Measurements from ENCODE around the gene MTREX.

The MTREX gene

DNA sequence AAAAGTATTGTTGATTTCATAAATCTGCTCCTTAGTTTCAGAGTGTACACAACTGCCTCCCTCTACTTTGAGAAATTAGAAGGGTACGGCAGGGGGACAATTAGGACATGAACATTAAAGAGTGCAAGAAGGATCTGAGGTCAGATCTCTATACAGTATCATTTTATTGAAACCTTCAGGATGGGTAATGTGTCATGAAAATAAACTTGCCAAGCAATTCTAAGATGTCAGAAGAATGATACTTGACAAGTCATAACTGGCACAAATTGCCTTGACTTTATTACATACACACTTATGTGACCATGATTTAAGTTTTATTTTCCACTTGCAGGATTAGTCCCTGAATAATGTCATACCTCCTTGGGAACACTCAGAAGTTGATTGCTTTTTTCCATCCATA is 134.2 kb downstream of the MTREX start:
- no peak for TF ChIP-seq TEAD4 (IDR thresholded peaks at IDR 0.05)
- TF ChIP-seq NFIC (IDR thresholded peaks at IDR 0.05) = no peak
- TF ChIP-seq CREB1 (IDR thresholded peaks at IDR 0.05; ENCODE audit: low read depth) = no peak
- TF ChIP-seq EP300 (IDR thresholded peaks at IDR 0.05; ENCODE audit: borderline replicate concordance) = no peak
- no peak for TF ChIP-seq TAF1 (IDR thresholded peaks at IDR 0.05; ENCODE audit: low read depth)
- no peak for TF ChIP-seq CEBPB (IDR thresholded peaks at IDR 0.05)
- TF ChIP-seq ZBTB7A (IDR thresholded peaks at IDR 0.05; ENCODE audit: low read depth) = no peak
- no peak for TF ChIP-seq TCF12 (IDR thresholded peaks at IDR 0.05; ENCODE audit: low read depth)
- no peak for TF ChIP-seq YY1 (IDR thresholded peaks at IDR 0.05; ENCODE audit: low read depth)
- no peak for TF ChIP-seq FOXM1 (IDR thresholded peaks at IDR 0.05; ENCODE audit: borderline replicate concordance, low read depth)
- TF ChIP-seq, protein P1, sequence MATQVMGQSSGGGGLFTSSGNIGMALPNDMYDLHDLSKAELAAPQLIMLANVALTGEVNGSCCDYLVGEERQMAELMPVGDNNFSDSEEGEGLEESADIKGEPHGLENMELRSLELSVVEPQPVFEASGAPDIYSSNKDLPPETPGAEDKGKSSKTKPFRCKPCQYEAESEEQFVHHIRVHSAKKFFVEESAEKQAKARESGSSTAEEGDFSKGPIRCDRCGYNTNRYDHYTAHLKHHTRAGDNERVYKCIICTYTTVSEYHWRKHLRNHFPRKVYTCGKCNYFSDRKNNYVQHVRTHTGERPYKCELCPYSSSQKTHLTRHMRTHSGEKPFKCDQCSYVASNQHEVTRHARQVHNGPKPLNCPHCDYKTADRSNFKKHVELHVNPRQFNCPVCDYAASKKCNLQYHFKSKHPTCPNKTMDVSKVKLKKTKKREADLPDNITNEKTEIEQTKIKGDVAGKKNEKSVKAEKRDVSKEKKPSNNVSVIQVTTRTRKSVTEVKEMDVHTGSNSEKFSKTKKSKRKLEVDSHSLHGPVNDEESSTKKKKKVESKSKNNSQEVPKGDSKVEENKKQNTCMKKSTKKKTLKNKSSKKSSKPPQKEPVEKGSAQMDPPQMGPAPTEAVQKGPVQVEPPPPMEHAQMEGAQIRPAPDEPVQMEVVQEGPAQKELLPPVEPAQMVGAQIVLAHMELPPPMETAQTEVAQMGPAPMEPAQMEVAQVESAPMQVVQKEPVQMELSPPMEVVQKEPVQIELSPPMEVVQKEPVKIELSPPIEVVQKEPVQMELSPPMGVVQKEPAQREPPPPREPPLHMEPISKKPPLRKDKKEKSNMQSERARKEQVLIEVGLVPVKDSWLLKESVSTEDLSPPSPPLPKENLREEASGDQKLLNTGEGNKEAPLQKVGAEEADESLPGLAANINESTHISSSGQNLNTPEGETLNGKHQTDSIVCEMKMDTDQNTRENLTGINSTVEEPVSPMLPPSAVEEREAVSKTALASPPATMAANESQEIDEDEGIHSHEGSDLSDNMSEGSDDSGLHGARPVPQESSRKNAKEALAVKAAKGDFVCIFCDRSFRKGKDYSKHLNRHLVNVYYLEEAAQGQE (IDR thresholded peaks at IDR 0.05; ENCODE audit: low read depth) = no peak
- no peak for TF ChIP-seq USF1 (IDR thresholded peaks at IDR 0.05)
- no peak for TF ChIP-seq RAD21 (IDR thresholded peaks at IDR 0.05; ENCODE audit: low read depth)
- TF ChIP-seq, protein P2, sequence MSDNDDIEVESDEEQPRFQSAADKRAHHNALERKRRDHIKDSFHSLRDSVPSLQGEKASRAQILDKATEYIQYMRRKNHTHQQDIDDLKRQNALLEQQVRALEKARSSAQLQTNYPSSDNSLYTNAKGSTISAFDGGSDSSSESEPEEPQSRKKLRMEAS (IDR thresholded peaks at IDR 0.05) = no peak
- no peak for TF ChIP-seq EGR1 (IDR thresholded peaks at IDR 0.05)

DNA sequence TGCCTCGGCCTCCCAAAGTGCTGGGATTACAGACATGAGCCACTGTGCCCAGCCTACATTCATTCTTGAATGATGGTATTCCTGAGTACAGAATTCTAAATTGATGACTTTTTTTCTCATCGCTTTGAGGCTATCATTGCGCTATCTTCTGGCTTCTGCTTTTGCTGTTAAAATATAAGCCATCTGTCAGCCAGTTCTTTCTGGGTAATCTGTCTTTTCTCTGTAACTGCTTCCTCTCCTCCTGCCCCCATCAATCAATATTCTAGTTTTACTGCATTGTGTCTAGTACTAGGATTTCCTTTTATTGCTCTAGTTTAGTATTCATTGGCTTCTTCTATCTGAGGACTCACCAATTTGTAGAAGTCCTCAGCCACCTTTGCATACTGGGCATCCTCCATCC is 138.0 kb downstream of the MTREX start:
- TF ChIP-seq ZBTB7A (IDR thresholded peaks at IDR 0.05; ENCODE audit: low read depth) = no peak
- TF ChIP-seq USF1 (IDR thresholded peaks at IDR 0.05) = no peak
- TF ChIP-seq NFIC (IDR thresholded peaks at IDR 0.05) = no peak
- no peak for TF ChIP-seq EGR1 (IDR thresholded peaks at IDR 0.05)
- TF ChIP-seq RAD21 (IDR thresholded peaks at IDR 0.05; ENCODE audit: low read depth) = no peak
- no peak for TF ChIP-seq TAF1 (IDR thresholded peaks at IDR 0.05; ENCODE audit: low read depth)
- no peak for TF ChIP-seq TEAD4 (IDR thresholded peaks at IDR 0.05)
- no peak for TF ChIP-seq CREB1 (IDR thresholded peaks at IDR 0.05; ENCODE audit: low read depth)
- TF ChIP-seq YY1 (IDR thresholded peaks at IDR 0.05; ENCODE audit: low read depth) = no peak
- no peak for TF ChIP-seq TCF12 (IDR thresholded peaks at IDR 0.05; ENCODE audit: low read depth)
- TF ChIP-seq, protein P2 (IDR thresholded peaks at IDR 0.05) = no peak
- TF ChIP-seq, protein P1 (IDR thresholded peaks at IDR 0.05; ENCODE audit: low read depth) = no peak
- TF ChIP-seq CEBPB (IDR thresholded peaks at IDR 0.05) = no peak
- no peak for TF ChIP-seq EP300 (IDR thresholded peaks at IDR 0.05; ENCODE audit: borderline replicate concordance)
- no peak for TF ChIP-seq FOXM1 (IDR thresholded peaks at IDR 0.05; ENCODE audit: borderline replicate concordance, low read depth)

DNA sequence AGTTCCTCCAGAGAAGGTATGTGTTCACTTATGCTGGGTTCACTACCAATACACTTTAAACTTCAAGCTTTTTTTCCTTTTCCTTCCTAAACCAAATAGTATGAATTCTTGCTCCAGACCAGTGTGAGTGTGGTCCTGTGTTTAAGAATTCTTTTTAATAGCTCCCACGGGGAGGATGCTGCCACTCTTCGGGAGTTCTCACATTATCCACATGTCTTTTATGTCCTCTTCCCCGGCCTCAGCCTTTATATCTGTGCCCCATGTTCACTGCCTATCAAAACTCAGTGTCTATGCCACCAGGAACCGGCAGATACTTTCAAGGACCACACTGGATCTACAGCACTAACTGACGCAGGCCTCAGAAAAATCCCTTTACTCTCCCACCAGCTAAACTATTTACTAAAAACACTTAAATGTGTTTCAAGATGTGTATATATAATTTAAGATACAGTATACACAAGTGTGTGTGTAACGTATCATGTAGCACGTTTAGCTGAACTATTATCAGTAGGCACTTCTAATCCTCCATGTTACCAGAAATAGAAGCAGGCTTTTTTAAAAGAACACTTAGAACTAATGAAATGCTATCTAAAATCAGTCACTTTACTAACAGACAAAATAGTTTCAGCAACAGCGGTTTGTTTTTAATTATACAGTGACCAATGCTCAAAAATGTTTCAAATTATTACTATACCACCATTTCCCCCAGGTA is 139.0 kb downstream of the MTREX start:
- no peak for TF ChIP-seq ZBTB7A (IDR thresholded peaks at IDR 0.05; ENCODE audit: low read depth)
- TF ChIP-seq, protein P2 (IDR thresholded peaks at IDR 0.05) = no peak
- no peak for TF ChIP-seq USF1 (IDR thresholded peaks at IDR 0.05)
- no peak for TF ChIP-seq YY1 (IDR thresholded peaks at IDR 0.05; ENCODE audit: low read depth)
- TF ChIP-seq CEBPB (IDR thresholded peaks at IDR 0.05) = no peak
- TF ChIP-seq TCF12 (IDR thresholded peaks at IDR 0.05; ENCODE audit: low read depth) = no peak
- no peak for TF ChIP-seq TAF1 (IDR thresholded peaks at IDR 0.05; ENCODE audit: low read depth)
- no peak for TF ChIP-seq EP300 (IDR thresholded peaks at IDR 0.05; ENCODE audit: borderline replicate concordance)
- TF ChIP-seq EGR1 (IDR thresholded peaks at IDR 0.05) = no peak

DNA sequence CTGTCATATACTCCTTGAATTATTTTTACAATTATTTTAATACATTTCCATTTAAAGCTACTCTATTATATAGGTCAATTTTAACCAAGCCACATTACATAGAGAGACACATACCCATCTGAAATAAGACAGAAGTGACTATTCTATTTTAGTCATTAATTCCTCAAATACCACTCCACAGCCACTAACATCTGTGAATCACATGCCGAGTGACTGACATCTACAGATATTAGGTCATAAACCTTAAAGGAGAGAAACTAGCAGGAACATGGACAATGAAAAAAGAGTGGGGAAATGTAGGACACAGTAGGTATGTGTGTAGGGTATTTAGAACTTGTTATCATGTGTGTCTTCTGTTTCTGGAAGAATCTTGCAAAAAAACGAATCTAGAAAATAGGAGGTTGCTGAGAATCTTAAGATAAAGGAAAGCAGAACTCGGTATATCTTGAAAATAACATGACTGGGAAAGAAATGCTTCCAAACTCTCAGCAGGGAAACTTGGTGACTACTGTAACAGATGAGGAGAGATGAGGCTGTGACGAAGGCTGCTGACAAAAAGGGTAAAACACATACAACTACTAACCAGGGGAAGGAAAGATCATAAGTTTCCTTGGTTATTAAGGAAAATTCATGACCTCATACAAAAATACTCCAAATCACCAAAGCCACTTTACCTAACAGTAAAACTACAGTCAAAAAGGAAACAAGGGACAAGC is 142.4 kb downstream of the MTREX start:
- no peak for TF ChIP-seq EP300 (IDR thresholded peaks at IDR 0.05; ENCODE audit: borderline replicate concordance)
- TF ChIP-seq NFIC (IDR thresholded peaks at IDR 0.05) = no peak
- TF ChIP-seq YY1 (IDR thresholded peaks at IDR 0.05; ENCODE audit: low read depth) = no peak
- TF ChIP-seq TEAD4 (IDR thresholded peaks at IDR 0.05) = no peak
- no peak for TF ChIP-seq RAD21 (IDR thresholded peaks at IDR 0.05; ENCODE audit: low read depth)
- TF ChIP-seq CEBPB (IDR thresholded peaks at IDR 0.05) = no peak
- no peak for TF ChIP-seq EGR1 (IDR thresholded peaks at IDR 0.05)
- TF ChIP-seq CREB1 (IDR thresholded peaks at IDR 0.05; ENCODE audit: low read depth) = no peak
- no peak for TF ChIP-seq TAF1 (IDR thresholded peaks at IDR 0.05; ENCODE audit: low read depth)
- TF ChIP-seq, protein P2 (IDR thresholded peaks at IDR 0.05) = no peak
- no peak for TF ChIP-seq USF1 (IDR thresholded peaks at IDR 0.05)
- TF ChIP-seq TCF12 (IDR thresholded peaks at IDR 0.05; ENCODE audit: low read depth) = no peak
- TF ChIP-seq ZBTB7A (IDR thresholded peaks at IDR 0.05; ENCODE audit: low read depth) = no peak
- TF ChIP-seq, protein P1 (IDR thresholded peaks at IDR 0.05; ENCODE audit: low read depth) = no peak
- no peak for TF ChIP-seq FOXM1 (IDR thresholded peaks at IDR 0.05; ENCODE audit: borderline replicate concordance, low read depth)
